ENCODE measurements around the gene ZNF2. TPM values are rescaled to one million over a fixed set of nuclear protein-coding genes. Genes with fewer than 3 reads are reported as not detected.

The ZNF2 gene
- total RNA-seq, 1 experiment from 2014 or later: 2.4 TPM

DNA sequence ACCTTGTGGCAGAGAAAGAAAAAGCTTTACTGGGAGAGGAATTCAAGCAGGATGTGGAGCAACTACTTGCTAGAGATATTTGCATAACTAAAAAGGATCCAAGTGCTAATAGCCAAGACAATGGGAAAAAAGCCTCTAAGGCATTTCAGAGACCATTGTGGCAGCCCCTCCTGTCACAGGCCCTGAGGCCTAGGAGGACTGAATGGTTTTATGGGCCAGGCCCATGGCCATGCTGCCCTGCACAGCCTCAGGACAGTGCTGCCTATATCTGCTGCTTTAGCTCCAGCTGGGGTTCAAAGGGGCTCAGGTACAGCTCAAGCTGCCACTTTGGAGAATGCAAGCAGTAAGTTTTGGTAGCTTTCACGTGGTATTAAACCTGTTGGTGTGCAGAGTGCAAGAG is 26.9 kb upstream of the ZNF2 start:
- Mint-ChIP-seq H3K4me3 (no peak overlapping the region), H3K27ac (no peak overlapping the region), H3K36me3 (peaks cover 54% of the 10 kb centered on the region), H3K27me3 (ENCODE audit: low read depth) (peaks cover 15% of the 10 kb centered on the region), H3K9me3 (peaks cover 79% of the 10 kb centered on the region), H3K4me1 (no peaks in the 10 kb centered on the region)
- POLR2A ChIA-PET: no interaction called here
- TF ChIP-seq NFE2L1 (CRISPR knock-in tag; IDR thresholded peaks at IDR 0.05) (no peak), EMX1 (CRISPR knock-in tag; IDR thresholded peaks at IDR 0.05) (no peak), ELF4 (CRISPR knock-in tag; IDR thresholded peaks at IDR 0.05; ENCODE audit: low read depth) (no peak), OVOL2 (CRISPR knock-in tag; IDR thresholded peaks at IDR 0.05; ENCODE audit: borderline replicate concordance) (no peak), TEAD1 (CRISPR knock-in tag; IDR thresholded peaks at IDR 0.05) (no peak), NFATC4 (CRISPR knock-in tag; IDR thresholded peaks at IDR 0.05) (no peak), ZNF138 (CRISPR knock-in tag; conservative IDR thresholded peaks at IDR 0.05) (no peak), ETV6 (CRISPR knock-in tag; IDR thresholded peaks at IDR 0.05) (no peak), JAZF1 (CRISPR knock-in tag; IDR thresholded peaks at IDR 0.05) (no peak)
- TF ChIP-seq, protein P1, sequence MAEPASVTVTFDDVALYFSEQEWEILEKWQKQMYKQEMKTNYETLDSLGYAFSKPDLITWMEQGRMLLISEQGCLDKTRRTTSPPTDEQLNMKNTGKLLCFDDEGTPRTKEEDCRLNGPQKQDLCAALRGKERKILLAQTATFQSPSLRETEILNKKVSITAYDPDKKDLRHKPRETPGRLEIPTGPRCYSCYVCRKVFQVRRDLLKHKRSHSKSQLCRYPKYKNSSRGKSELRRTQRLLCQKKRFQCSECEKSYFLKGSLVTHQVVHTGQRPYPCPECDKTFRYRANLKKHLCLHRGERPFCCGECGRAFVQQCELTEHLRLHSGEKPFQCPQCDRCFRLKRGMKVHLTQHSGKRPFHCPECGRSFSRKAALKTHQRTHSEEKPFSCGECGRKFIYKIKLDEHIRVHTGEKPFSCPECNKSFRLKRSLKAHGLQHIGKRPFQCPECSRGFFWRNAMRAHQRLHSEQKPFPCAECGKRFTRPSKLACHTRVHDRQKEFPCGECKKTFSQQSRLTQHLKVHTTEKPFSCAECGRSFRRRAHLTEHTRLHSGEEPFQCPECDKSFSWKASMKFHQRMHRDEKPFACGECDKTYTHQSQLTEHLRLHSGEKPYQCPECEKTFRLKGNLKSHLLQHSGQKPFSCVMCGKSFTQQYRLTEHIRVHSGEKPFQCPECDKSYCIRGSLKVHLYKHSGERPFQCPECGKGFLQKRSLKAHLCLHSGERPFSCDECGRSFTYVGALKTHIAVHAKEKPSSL (CRISPR knock-in tag; conservative IDR thresholded peaks at IDR 0.05): no peak
- TF ChIP-seq, protein P2, sequence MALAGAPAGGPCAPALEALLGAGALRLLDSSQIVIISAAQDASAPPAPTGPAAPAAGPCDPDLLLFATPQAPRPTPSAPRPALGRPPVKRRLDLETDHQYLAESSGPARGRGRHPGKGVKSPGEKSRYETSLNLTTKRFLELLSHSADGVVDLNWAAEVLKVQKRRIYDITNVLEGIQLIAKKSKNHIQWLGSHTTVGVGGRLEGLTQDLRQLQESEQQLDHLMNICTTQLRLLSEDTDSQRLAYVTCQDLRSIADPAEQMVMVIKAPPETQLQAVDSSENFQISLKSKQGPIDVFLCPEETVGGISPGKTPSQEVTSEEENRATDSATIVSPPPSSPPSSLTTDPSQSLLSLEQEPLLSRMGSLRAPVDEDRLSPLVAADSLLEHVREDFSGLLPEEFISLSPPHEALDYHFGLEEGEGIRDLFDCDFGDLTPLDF (CRISPR knock-in tag; IDR thresholded peaks at IDR 0.05): no peak
- TF ChIP-seq, protein P3, sequence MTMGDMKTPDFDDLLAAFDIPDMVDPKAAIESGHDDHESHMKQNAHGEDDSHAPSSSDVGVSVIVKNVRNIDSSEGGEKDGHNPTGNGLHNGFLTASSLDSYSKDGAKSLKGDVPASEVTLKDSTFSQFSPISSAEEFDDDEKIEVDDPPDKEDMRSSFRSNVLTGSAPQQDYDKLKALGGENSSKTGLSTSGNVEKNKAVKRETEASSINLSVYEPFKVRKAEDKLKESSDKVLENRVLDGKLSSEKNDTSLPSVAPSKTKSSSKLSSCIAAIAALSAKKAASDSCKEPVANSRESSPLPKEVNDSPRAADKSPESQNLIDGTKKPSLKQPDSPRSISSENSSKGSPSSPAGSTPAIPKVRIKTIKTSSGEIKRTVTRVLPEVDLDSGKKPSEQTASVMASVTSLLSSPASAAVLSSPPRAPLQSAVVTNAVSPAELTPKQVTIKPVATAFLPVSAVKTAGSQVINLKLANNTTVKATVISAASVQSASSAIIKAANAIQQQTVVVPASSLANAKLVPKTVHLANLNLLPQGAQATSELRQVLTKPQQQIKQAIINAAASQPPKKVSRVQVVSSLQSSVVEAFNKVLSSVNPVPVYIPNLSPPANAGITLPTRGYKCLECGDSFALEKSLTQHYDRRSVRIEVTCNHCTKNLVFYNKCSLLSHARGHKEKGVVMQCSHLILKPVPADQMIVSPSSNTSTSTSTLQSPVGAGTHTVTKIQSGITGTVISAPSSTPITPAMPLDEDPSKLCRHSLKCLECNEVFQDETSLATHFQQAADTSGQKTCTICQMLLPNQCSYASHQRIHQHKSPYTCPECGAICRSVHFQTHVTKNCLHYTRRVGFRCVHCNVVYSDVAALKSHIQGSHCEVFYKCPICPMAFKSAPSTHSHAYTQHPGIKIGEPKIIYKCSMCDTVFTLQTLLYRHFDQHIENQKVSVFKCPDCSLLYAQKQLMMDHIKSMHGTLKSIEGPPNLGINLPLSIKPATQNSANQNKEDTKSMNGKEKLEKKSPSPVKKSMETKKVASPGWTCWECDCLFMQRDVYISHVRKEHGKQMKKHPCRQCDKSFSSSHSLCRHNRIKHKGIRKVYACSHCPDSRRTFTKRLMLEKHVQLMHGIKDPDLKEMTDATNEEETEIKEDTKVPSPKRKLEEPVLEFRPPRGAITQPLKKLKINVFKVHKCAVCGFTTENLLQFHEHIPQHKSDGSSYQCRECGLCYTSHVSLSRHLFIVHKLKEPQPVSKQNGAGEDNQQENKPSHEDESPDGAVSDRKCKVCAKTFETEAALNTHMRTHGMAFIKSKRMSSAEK (CRISPR knock-in tag; IDR thresholded peaks at IDR 0.05; ENCODE audit: borderline replicate concordance): no peak
- TF ChIP-seq, protein P4, sequence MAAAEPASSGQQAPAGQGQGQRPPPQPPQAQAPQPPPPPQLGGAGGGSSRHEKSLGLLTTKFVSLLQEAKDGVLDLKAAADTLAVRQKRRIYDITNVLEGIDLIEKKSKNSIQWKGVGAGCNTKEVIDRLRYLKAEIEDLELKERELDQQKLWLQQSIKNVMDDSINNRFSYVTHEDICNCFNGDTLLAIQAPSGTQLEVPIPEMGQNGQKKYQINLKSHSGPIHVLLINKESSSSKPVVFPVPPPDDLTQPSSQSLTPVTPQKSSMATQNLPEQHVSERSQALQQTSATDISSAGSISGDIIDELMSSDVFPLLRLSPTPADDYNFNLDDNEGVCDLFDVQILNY (CRISPR knock-in tag; IDR thresholded peaks at IDR 0.05): no peak
- TF ChIP-seq, protein P5, sequence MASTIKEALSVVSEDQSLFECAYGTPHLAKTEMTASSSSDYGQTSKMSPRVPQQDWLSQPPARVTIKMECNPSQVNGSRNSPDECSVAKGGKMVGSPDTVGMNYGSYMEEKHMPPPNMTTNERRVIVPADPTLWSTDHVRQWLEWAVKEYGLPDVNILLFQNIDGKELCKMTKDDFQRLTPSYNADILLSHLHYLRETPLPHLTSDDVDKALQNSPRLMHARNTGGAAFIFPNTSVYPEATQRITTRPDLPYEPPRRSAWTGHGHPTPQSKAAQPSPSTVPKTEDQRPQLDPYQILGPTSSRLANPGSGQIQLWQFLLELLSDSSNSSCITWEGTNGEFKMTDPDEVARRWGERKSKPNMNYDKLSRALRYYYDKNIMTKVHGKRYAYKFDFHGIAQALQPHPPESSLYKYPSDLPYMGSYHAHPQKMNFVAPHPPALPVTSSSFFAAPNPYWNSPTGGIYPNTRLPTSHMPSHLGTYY (CRISPR knock-in tag; IDR thresholded peaks at IDR 0.05): no peak
- TF ChIP-seq, protein P6, sequence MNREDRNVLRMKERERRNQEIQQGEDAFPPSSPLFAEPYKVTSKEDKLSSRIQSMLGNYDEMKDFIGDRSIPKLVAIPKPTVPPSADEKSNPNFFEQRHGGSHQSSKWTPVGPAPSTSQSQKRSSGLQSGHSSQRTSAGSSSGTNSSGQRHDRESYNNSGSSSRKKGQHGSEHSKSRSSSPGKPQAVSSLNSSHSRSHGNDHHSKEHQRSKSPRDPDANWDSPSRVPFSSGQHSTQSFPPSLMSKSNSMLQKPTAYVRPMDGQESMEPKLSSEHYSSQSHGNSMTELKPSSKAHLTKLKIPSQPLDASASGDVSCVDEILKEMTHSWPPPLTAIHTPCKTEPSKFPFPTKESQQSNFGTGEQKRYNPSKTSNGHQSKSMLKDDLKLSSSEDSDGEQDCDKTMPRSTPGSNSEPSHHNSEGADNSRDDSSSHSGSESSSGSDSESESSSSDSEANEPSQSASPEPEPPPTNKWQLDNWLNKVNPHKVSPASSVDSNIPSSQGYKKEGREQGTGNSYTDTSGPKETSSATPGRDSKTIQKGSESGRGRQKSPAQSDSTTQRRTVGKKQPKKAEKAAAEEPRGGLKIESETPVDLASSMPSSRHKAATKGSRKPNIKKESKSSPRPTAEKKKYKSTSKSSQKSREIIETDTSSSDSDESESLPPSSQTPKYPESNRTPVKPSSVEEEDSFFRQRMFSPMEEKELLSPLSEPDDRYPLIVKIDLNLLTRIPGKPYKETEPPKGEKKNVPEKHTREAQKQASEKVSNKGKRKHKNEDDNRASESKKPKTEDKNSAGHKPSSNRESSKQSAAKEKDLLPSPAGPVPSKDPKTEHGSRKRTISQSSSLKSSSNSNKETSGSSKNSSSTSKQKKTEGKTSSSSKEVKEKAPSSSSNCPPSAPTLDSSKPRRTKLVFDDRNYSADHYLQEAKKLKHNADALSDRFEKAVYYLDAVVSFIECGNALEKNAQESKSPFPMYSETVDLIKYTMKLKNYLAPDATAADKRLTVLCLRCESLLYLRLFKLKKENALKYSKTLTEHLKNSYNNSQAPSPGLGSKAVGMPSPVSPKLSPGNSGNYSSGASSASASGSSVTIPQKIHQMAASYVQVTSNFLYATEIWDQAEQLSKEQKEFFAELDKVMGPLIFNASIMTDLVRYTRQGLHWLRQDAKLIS (CRISPR knock-in tag; IDR thresholded peaks at IDR 0.05; ENCODE audit: borderline replicate concordance): no peak
- TF ChIP-seq, protein P7, sequence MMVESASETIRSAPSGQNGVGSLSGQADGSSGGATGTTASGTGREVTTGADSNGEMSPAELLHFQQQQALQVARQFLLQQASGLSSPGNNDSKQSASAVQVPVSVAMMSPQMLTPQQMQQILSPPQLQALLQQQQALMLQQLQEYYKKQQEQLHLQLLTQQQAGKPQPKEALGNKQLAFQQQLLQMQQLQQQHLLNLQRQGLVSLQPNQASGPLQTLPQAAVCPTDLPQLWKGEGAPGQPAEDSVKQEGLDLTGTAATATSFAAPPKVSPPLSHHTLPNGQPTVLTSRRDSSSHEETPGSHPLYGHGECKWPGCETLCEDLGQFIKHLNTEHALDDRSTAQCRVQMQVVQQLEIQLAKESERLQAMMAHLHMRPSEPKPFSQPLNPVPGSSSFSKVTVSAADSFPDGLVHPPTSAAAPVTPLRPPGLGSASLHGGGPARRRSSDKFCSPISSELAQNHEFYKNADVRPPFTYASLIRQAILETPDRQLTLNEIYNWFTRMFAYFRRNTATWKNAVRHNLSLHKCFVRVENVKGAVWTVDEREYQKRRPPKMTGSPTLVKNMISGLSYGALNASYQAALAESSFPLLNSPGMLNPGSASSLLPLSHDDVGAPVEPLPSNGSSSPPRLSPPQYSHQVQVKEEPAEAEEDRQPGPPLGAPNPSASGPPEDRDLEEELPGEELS (CRISPR knock-in tag; IDR thresholded peaks at IDR 0.05): no peak
- CTCF ChIA-PET: no interaction called here
- no peak for DNase-seq (ENCODE audit: low spot score)
- no peak for ATAC-seq
